ENCODE data around the gene COL19A1.

GRCh38 chr6:69985180-69985579 lies 118.8 kb downstream of the COL19A1 start:
- TF ChIP-seq CTCF (IDR thresholded peaks at IDR 0.05) = no peak
- no peak for TF ChIP-seq POLR2A (IDR thresholded peaks at IDR 0.05)
